K562 (cell line): ENCODE data around the gene TSC22D3. TPM values are rescaled to one million over a fixed set of nuclear protein-coding genes. Genes with fewer than 3 reads are reported as not detected.
A peak's percentile ranks its signal among the peaks of the same experiment; 100 is the strongest.

Experiments used
- ADNP ChIP-seq: fragments of 200-800 bp; sonication (Bioruptor generic); IDR thresholded peaks from 2 replicates; pipeline ENCODE4 v1.6.1; 2016; ENCODE audit warnings: missing genetic modification characterization, missing compliant biosample characterization
- ATF7 ChIP-seq: fragments of 450-650 bp; IDR thresholded peaks from 2 replicates; pipeline ENCODE4 v1.7.1; 2014; ENCODE audit warnings: mild to moderate bottlenecking, moderate library complexity
- BHLHE40 ChIP-seq: IDR thresholded peaks from 2 replicates; pipeline ENCODE4 v1.6.1; 2011; ENCODE audit warnings: low read length, improper control_type of control experiment
- CBFA2T3 ChIP-seq: fragments of 450-650 bp; IDR thresholded peaks from 2 replicates; pipeline ENCODE4 v1.6.1; 2017
- CCAR2 ChIP-seq: fragments of 200-400 bp; formaldehyde crosslinking; IDR thresholded peaks from 2 replicates; pipeline ENCODE4 v1.6.1; 2017; ENCODE audit warnings: mild to moderate bottlenecking, low read depth, low read length
- CREM ChIP-seq: IDR thresholded peaks from 2 replicates; pipeline ENCODE4 v1.6.1; 2014; ENCODE audit warnings: antibody characterized with exemption, low read depth
- CTBP1 ChIP-seq: fragments of 450-650 bp; IDR thresholded peaks from 2 replicates; pipeline ENCODE4 v1.6.1; 2016; ENCODE audit warnings: borderline replicate concordance
- FOSL1 ChIP-seq: fragments of 200-800 bp; sonication (Bioruptor generic); conservative IDR thresholded peaks from 2 replicates; pipeline ENCODE4 v1.6.1; 2016; ENCODE audit warnings: missing genetic modification characterization, missing compliant biosample characterization
- JUND ChIP-seq, 2 experiments: IDR thresholded peaks; 2 replicates in 1 of 2; 3 replicates in 1 of 2; pipeline ENCODE4 v1.6.1; 2011; ENCODE audit warnings: borderline replicate concordance in 2 of 2, low read depth in 2 of 2, low read length in 2 of 2, improper control_type of control experiment in 1 of 2, missing biosample characterization in 1 of 2, missing genetic modification characterization in 1 of 2, missing genetic modification reagents in 1 of 2
- KLF16 ChIP-seq: IDR thresholded peaks from 2 replicates; pipeline ENCODE4 v1.6.1; 2016; ENCODE audit warnings: antibody characterized with exemption
- MAFG ChIP-seq: fragments of 450-650 bp; conservative IDR thresholded peaks from 2 replicates; pipeline ENCODE4 v1.6.1; 2016; ENCODE audit warnings: missing genetic modification characterization, missing compliant biosample characterization
- MEIS2 ChIP-seq: fragments of 450-650 bp; IDR thresholded peaks from 2 replicates; pipeline ENCODE4 v1.6.1; 2014; ENCODE audit warnings: mild to moderate bottlenecking; ENCODE audit not compliant: partially characterized antibody
- MYC ChIP-seq, 2 experiments: fragments of 250-450 bp in 1 of 2; sonication (Bioruptor Pico) in 1 of 2; IDR thresholded peaks; 2 replicates each; pipeline versions ENCODE4 v1.5.1 to v1.6.1; 2012 to 2021; ENCODE audit warnings: low read depth in 2 of 2, borderline replicate concordance in 1 of 2, improper control_type of control experiment in 1 of 2, low read length in 1 of 2, mild to moderate bottlenecking in 1 of 2, moderate library complexity in 1 of 2
- NRF1 ChIP-seq, 2 experiments: fragments of 450-650 bp; IDR thresholded peaks in 1 of 2; conservative IDR thresholded peaks in 1 of 2; 2 replicates each; pipeline ENCODE4 v1.6.1; 2014; ENCODE audit warnings: mild to moderate bottlenecking in 2 of 2
- OTX1 ChIP-seq: fragments of 450-650 bp; formaldehyde crosslinking; IDR thresholded peaks from 2 replicates; pipeline ENCODE4 v1.4.0; 2022; ENCODE audit warnings: mild to moderate bottlenecking
- RCOR1 ChIP-seq, 2 experiments: IDR thresholded peaks; 2 replicates each; pipeline ENCODE4 v1.6.1; 2012; ENCODE audit warnings: low read depth in 2 of 2, low read length in 2 of 2, borderline replicate concordance in 1 of 2, improper control_type of control experiment in 1 of 2
- SMARCA4 ChIP-seq: fragments of 450-650 bp; IDR thresholded peaks from 2 replicates; pipeline ENCODE4 v1.6.1; 2016
- SOX6 ChIP-seq: fragments of 450-650 bp; IDR thresholded peaks from 2 replicates; pipeline ENCODE4 v1.6.1; 2014; ENCODE audit warnings: mild to moderate bottlenecking
- TEAD2 ChIP-seq: fragments of 450-650 bp; IDR thresholded peaks from 2 replicates; pipeline ENCODE4 v1.6.1; 2016; ENCODE audit warnings: missing genetic modification characterization, control low read depth, missing compliant biosample characterization
- ZEB2 ChIP-seq: fragments of 450-650 bp; IDR thresholded peaks from 2 replicates; pipeline ENCODE4 v1.6.1; 2016
- polyA plus RNA-seq, 8 experiments: library from polyadenylated mRNA; depleted of rRNA in 4 of 8; stranded (reverse) in 5 of 8; unstranded in 3 of 8; fragments of >200 nt; fragmentation: Nextera tagmentation in 2 of 8; fragmentation: Illumina TruSeq in 1 of 8; extraction: Ambion mirVana in 2 of 8; extraction: Trizol in 1 of 8; gene quantifications; 2 replicates each; pipeline versions ENCODE4 v1.2.1 to v1.2.3, GENCODE V29; 2011 to 2014; ENCODE audit warnings: inconsistent platforms in 1 of 8, missing spikeins in 1 of 8
- total RNA-seq, 7 experiments: library from RNA; depleted of rRNA in 6 of 7; stranded (reverse); fragments of >200 nt in 6 of 7; fragmentation: Illumina TruSeq in 2 of 7; extraction: Trizol in 2 of 7; gene quantifications; 2 replicates each; pipeline versions ENCODE4 v1.2.1 to v1.2.3, GENCODE V29; 2011 to 2021; ENCODE audit warnings: low replicate concordance in 1 of 7
- TF ChIP-seq, protein P1 (sequence below): sonication (generic); IDR thresholded peaks from 2 replicates; pipeline ENCODE4 v1.6.1; 2016
- TF ChIP-seq, protein P2 (sequence below), 2 experiments: fragments of 450-650 bp in 1 of 2; sonication (generic) in 1 of 2; formaldehyde crosslinking in 1 of 2; IDR thresholded peaks in 1 of 2; conservative IDR thresholded peaks in 1 of 2; 2 replicates each; pipeline versions ENCODE4 v1.6.1 to v1.8.1; 2016 to 2023; ENCODE audit warnings: mild to moderate bottlenecking in 2 of 2, moderate library complexity in 2 of 2, inconsistent platforms in 1 of 2, missing genetic modification reagents in 1 of 2

TSC22D3 gene
- total and polyA plus RNA-seq, 9 of the 15 experiments (the other 6 are each of a cell fraction or from before 2014, with no cell fraction given): 0.48 to 3.0 (median 0.87) TPM

DNA sequence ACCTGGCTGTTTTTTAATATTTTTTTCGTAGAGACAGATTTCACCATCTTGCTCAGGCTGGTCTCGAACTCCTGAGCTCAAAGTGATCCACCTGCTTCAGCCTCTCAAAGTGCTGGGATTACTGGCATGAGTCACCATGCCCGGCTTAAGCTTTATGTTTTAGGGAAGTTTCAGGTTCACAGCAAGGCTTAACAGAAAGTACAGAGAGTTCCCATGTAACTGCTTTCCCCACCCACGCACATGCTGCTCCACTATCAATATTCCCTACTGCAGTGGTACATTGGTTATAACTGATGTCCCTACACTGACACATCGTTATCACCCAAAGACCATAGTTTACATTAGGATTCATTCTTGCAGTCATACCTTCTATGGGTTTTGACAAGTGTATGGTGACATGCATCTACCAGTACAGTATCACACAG, 84.6 kb downstream of the TSC22D3 start (continued):
- TF ChIP-seq, protein P1, sequence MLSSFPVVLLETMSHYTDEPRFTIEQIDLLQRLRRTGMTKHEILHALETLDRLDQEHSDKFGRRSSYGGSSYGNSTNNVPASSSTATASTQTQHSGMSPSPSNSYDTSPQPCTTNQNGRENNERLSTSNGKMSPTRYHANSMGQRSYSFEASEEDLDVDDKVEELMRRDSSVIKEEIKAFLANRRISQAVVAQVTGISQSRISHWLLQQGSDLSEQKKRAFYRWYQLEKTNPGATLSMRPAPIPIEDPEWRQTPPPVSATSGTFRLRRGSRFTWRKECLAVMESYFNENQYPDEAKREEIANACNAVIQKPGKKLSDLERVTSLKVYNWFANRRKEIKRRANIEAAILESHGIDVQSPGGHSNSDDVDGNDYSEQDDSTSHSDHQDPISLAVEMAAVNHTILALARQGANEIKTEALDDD: peak; percentile 42; the same call in 1 of the 2 replicates
- peak; percentile 72; the same call in 1 of the 2 replicates for TF ChIP-seq CTBP1
- TF ChIP-seq NRF1 (conservative IDR thresholded peaks at IDR 0.05 in 1 of 2, IDR thresholded peaks at IDR 0.05 in 1 of 2): peak; percentile 31 to 38; a peak in 2 of 4 replicates
- no peak for TF ChIP-seq TEAD2 (tag)
- TF ChIP-seq FOSL1: peak; percentile 82
- TF ChIP-seq CCAR2: no peak
- peak; percentile 54 for TF ChIP-seq MEIS2
- TF ChIP-seq ATF7: peak; percentile 44
- TF ChIP-seq SOX6: 0 out of 2 replicates have a peak, but pooled peaks have one; percentile 20
- TF ChIP-seq, protein P2, sequence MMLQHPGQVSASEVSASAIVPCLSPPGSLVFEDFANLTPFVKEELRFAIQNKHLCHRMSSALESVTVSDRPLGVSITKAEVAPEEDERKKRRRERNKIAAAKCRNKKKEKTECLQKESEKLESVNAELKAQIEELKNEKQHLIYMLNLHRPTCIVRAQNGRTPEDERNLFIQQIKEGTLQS (IDR thresholded peaks at IDR 0.05): peak; percentile 73; the same call in 1 of the 2 replicates
- TF ChIP-seq, protein P2 (CRISPR knock-in tag; conservative IDR thresholded peaks at IDR 0.05): no peak
- TF ChIP-seq KLF16: no peak
- TF ChIP-seq ZEB2: peak; percentile 44; the same call in 1 of the 2 replicates
- TF ChIP-seq CBFA2T3: peak; percentile 58
- no peak for TF ChIP-seq MAFG
- no peak for TF ChIP-seq OTX1 (CRISPR knock-in tag)
- TF ChIP-seq ADNP: peak; percentile 68
- peak; percentile 24; the same call in 1 of the 2 replicates for TF ChIP-seq SMARCA4
- TF ChIP-seq BHLHE40: peak; percentile 34; the same call in 1 of the 2 replicates
- no peak for TF ChIP-seq CREM
- TF ChIP-seq MYC (IDR thresholded peaks at IDR 0.05; ENCODE audit: low read depth, low read length): peak; percentile 38; the same call in 1 of the 2 replicates
- no peak for TF ChIP-seq MYC (CRISPR knock-in tag; IDR thresholded peaks at IDR 0.05; ENCODE audit: borderline replicate concordance, low read depth)
- peak in 1 of 2 experiments; percentile 49; a peak in 1 of 4 replicates for TF ChIP-seq RCOR1 (IDR thresholded peaks at IDR 0.05; ENCODE audit: borderline replicate concordance in 1 of 2, low read depth in 2 of 2, low read length in 2 of 2)
- TF ChIP-seq JUND (IDR thresholded peaks at IDR 0.05; ENCODE audit: borderline replicate concordance, low read depth, low read length): peak; percentile 84
- TF ChIP-seq JUND (tag; IDR thresholded peaks at IDR 0.05; ENCODE audit: borderline replicate concordance, low read depth, low read length): peak; percentile 80; the same call in 2 of the 3 replicates
